ENCODE results near the gene PLEKHG4B. TPM values are rescaled to one million over a fixed set of nuclear protein-coding genes. Genes with fewer than 3 reads are reported as not detected.
"Not testable (repeated sequence)": the region's sequence is repeated elsewhere in the genome, so short reads cannot be mapped to it uniquely, and the experiment has no call there.

PLEKHG4B gene
- total RNA-seq, 1 experiment from 2014 or later = 1.2 TPM

DNA sequence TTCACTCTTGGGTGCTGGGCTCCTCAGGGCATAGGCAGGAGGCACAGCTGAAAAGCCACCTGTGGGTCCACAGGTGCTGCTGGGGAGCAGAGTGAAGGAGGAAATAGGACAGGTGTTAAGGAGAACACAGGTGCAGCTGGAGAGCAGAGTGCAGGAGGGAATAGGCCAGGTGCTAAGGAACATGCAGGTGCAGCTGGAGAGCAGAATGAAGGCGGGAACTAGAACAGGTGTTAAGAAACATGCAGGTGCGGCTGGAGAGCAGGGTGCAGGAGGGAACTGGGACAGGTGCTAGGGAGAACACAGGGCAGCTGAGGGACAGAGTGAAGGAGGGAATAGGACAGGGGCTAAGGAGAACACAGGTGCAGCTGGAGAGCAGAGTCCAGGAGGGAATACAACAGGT lies 43.8 kb upstream of the PLEKHG4B start:
- H3K27ac ChIP-seq (ENCODE audit: low read length) = no peak overlapping the region
- BruUV-seq (replicated peaks) = no TSS peak
- H3K4me1 ChIP-seq (ENCODE audit: insufficient read depth, low read length) = peaks cover 12% of the 10 kb centered on the region
- H3K9ac ChIP-seq (ENCODE audit: low read length) = no peak overlapping the region
- ATAC-seq (no peak), DNase-seq (no peak)
- H3K79me2 ChIP-seq (ENCODE audit: low read length) = no peaks in the 10 kb centered on the region
- H3F3A ChIP-seq (ENCODE audit: low read length, unreplicated experiment) = no peaks in the 10 kb centered on the region
- intact Hi-C loops (cut with micrococcal nuclease) = no loop called here
- H3K4me2 ChIP-seq (ENCODE audit: low read length) = no peak overlapping the region
- no peaks in the 10 kb centered on the region for H4K20me1 ChIP-seq (ENCODE audit: low read length)
- H3K9me2 ChIP-seq (replicated peaks; ENCODE audit: low read length) = no peaks in the 10 kb centered on the region
- TF ChIP-seq CTCF (conservative IDR thresholded peaks at IDR 0.05; ENCODE audit: low read depth, low read length) (no peak), EZH2phosphoT487 (IDR thresholded peaks at IDR 0.05; ENCODE audit: borderline replicate concordance, low read length) (no peak), EZH2 (IDR thresholded peaks at IDR 0.05; ENCODE audit: low read length, unreplicated experiment) (no peak)
- H2AFZ ChIP-seq (ENCODE audit: low read length) = no peak overlapping the region
- no peaks in the 10 kb centered on the region for H3K36me3 ChIP-seq (ENCODE audit: low read depth, low read length)
- ChIA-PET POLR2A (ENCODE audit: unreplicated experiment) (no interaction called here), CTCF (no interaction called here)
- H3K27me3 ChIP-seq (ENCODE audit: low read length) = no peaks in the 10 kb centered on the region
- H3K4me3 ChIP-seq (ENCODE audit: low read length) = no peak overlapping the region
- no peaks in the 10 kb centered on the region for H3K9me3 ChIP-seq (ENCODE audit: low read length)

GRCh38 chr5:49530-49929 lies 42.4 kb upstream of the PLEKHG4B start:
- CTCF ChIA-PET; H3K79me2 ChIP-seq (ENCODE audit: low read length); ATAC-seq; H3K27ac ChIP-seq (ENCODE audit: low read length); H3F3A ChIP-seq (ENCODE audit: low read length, unreplicated experiment); H3K4me3 ChIP-seq (ENCODE audit: low read length); BruUV-seq (replicated peaks); H3K27me3 ChIP-seq (ENCODE audit: low read length); H3K36me3 ChIP-seq (ENCODE audit: low read depth, low read length); H2AFZ ChIP-seq (ENCODE audit: low read length); DNase-seq; H3K4me2 ChIP-seq (ENCODE audit: low read length); intact Hi-C loops (cut with micrococcal nuclease); H3K9ac ChIP-seq (ENCODE audit: low read length); H3K9me2 ChIP-seq (replicated peaks; ENCODE audit: low read length); H3K9me3 ChIP-seq (ENCODE audit: low read length); POLR2A ChIA-PET (ENCODE audit: unreplicated experiment); H4K20me1 ChIP-seq (ENCODE audit: low read length): not testable (repeated sequence)
- H3K4me1 ChIP-seq (ENCODE audit: insufficient read depth, low read length) = peaks cover 12% of the 10 kb centered on the region

DNA sequence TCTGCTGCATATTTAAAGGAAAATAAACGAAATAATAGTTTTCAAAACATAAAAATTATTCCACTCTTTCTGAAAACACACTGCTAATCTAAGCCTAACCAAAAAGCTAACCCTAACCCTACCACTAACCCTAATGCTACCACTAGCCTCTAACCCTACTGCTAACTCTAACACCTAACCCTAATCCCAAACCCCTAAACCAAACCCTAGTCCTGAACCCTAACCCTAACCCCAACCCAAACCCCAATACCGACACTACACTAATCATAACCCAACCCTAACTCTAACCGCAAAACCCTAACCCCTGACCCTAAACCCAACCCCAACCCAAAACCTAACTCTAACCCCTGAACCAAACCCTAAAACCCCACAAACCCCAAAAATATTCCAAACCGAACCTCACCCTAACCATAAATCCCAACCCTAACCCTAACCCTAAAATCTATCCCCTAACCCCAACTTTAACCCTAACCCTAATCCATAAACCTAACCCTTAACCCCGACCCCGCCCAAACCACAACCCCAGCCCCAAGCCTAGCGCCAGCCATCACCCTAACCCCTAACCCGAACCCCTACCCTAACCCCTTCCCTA lies 41.9 kb upstream of the PLEKHG4B start:
- POLR2A ChIA-PET (ENCODE audit: unreplicated experiment) = no interaction called here

More for the DNA sequence above, 41.9 kb upstream of the PLEKHG4B start:
- peaks cover 12% of the 10 kb centered on the region for H3K4me1 ChIP-seq (ENCODE audit: insufficient read depth, low read length)
- BruUV-seq (replicated peaks) = no TSS peak
- no peak overlapping the region for H3K4me2 ChIP-seq (ENCODE audit: low read length)
- intact Hi-C loops (cut with micrococcal nuclease) = no loop called here
- no peaks in the 10 kb centered on the region for H3K27me3 ChIP-seq (ENCODE audit: low read length)
- H3K9ac ChIP-seq (ENCODE audit: low read length) = no peak overlapping the region
- H3K79me2 ChIP-seq (ENCODE audit: low read length) = no peaks in the 10 kb centered on the region
- H3K36me3 ChIP-seq (ENCODE audit: low read depth, low read length) = no peaks in the 10 kb centered on the region
- no peak for ATAC-seq
- no peaks in the 10 kb centered on the region for H4K20me1 ChIP-seq (ENCODE audit: low read length)
- CTCF ChIA-PET = no interaction called here
- no peak overlapping the region for H3K27ac ChIP-seq (ENCODE audit: low read length)
- H2AFZ ChIP-seq (ENCODE audit: low read length) = no peak overlapping the region
- no peaks in the 10 kb centered on the region for H3K9me3 ChIP-seq (ENCODE audit: low read length)
- no peaks in the 10 kb centered on the region for H3K9me2 ChIP-seq (replicated peaks; ENCODE audit: low read length)
- no peak for DNase-seq
- TF ChIP-seq EZH2phosphoT487 (IDR thresholded peaks at IDR 0.05; ENCODE audit: borderline replicate concordance, low read length) (no peak), EZH2 (IDR thresholded peaks at IDR 0.05; ENCODE audit: low read length, unreplicated experiment) (no peak), CTCF (conservative IDR thresholded peaks at IDR 0.05; ENCODE audit: low read depth, low read length) (no peak)
- no peaks in the 10 kb centered on the region for H3F3A ChIP-seq (ENCODE audit: low read length, unreplicated experiment)
- no peak overlapping the region for H3K4me3 ChIP-seq (ENCODE audit: low read length)
